ENCODE data around the gene CLEC17A. TPM values are rescaled to one million over a fixed set of nuclear protein-coding genes. Genes with fewer than 3 reads are reported as not detected.

CLEC17A gene
- total and polyA plus RNA-seq, 8 donors = 0.10 to 0.33 (median 0.14) TPM; not detected in 2

GRCh38 chr19:14553042-14553938 is 29.6 kb upstream of the CLEC17A start:
- no peak for ATAC-seq
- H3K4me1 ChIP-seq = peaks cover 0 to 31% of the 10 kb centered on the region in 2 donors
- DNase-seq = peak in 1 of 4 donors; percentile 71
- no peak overlapping the region for H3K27ac ChIP-seq
- TF ChIP-seq, protein P1, sequence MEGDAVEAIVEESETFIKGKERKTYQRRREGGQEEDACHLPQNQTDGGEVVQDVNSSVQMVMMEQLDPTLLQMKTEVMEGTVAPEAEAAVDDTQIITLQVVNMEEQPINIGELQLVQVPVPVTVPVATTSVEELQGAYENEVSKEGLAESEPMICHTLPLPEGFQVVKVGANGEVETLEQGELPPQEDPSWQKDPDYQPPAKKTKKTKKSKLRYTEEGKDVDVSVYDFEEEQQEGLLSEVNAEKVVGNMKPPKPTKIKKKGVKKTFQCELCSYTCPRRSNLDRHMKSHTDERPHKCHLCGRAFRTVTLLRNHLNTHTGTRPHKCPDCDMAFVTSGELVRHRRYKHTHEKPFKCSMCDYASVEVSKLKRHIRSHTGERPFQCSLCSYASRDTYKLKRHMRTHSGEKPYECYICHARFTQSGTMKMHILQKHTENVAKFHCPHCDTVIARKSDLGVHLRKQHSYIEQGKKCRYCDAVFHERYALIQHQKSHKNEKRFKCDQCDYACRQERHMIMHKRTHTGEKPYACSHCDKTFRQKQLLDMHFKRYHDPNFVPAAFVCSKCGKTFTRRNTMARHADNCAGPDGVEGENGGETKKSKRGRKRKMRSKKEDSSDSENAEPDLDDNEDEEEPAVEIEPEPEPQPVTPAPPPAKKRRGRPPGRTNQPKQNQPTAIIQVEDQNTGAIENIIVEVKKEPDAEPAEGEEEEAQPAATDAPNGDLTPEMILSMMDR (IDR thresholded peaks at IDR 0.05) = no peak
- no peak overlapping the region for H3K4me3 ChIP-seq
- no peaks in the 10 kb centered on the region for H3K9me3 ChIP-seq
- H3K27me3 ChIP-seq = no peaks in the 10 kb centered on the region
- intact Hi-C loops (cut with DNase I) = no loop called here
- H3K36me3 ChIP-seq = peaks cover 0 to 18% of the 10 kb centered on the region in 2 donors

DNA sequence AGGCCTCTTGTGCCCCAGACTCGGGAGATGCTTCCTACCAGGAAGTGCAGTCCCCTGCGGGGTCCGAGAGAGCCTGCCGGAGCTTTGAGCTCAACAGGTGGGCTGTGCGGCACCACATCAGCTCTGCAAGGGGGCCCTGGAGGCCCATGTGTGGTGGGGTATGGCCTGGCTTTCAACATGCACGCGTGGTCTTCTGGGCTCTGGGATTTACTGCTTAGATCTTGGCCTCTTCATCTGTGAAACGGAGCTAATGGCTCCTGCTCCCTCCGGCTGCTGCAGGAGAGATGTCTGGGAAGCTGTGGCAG is 29.0 kb upstream of the CLEC17A start:
- ATAC-seq = no peak
- no peaks in the 10 kb centered on the region for H3K27me3 ChIP-seq

DNA sequence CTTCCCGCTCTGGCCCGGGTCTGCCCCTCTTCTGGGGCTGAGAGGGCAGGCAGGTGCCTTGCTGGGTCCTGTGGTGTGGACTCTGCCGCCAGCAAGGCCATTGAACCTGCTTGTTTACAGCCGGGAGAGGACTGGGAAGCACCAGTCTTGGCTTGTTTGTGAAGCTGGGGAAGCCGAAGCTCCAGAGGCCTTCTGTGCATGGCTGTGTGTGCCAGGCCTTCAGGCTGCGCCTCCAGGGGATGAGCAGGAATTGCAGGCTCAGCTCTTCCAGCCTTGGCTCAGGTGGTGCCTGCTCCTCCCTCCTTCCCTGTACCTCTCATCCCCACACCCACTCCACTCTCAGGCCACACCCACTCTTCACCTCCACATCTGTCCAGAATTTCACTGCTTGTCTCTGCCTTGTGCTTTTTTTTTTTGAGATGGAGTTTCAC is 28.5 kb upstream of the CLEC17A start:
- peaks cover 0 to 10% of the 10 kb centered on the region in 2 donors for H3K36me3 ChIP-seq
- no peak overlapping the region for H3K27ac ChIP-seq
- DNase-seq = no peak
- no peak overlapping the region for H3K4me3 ChIP-seq
- intact Hi-C loops (cut with DNase I) = no loop called here
- H3K27me3 ChIP-seq = no peaks in the 10 kb centered on the region
- peaks cover 0 to 31% of the 10 kb centered on the region in 2 donors for H3K4me1 ChIP-seq
- TF ChIP-seq, protein P1 (IDR thresholded peaks at IDR 0.05) = no peak
- ATAC-seq = peak; percentile 29
- no peaks in the 10 kb centered on the region for H3K9me3 ChIP-seq

More for the DNA sequence above, 29.0 kb upstream of the CLEC17A start:
- H3K4me3 ChIP-seq = no peak overlapping the region
- intact Hi-C loops (cut with DNase I) = no loop called here
- DNase-seq = no peak
- peaks cover 0 to 15% of the 10 kb centered on the region in 2 donors for H3K36me3 ChIP-seq
- no peaks in the 10 kb centered on the region for H3K9me3 ChIP-seq
- H3K4me1 ChIP-seq = peaks cover 0 to 31% of the 10 kb centered on the region in 2 donors
- TF ChIP-seq, protein P1 (IDR thresholded peaks at IDR 0.05) = no peak
- H3K27ac ChIP-seq = no peak overlapping the region

- ATAC-seq = peak; percentile 8
- intact Hi-C loops (cut with DNase I) = no loop called here
- H3K27me3 ChIP-seq = no peaks in the 10 kb centered on the region
These were observed 26.8 kb upstream of the CLEC17A start for GRCh38 chr19:14555918-14556661.

More at GRCh38 chr19:14555918-14556661, 26.8 kb upstream of the CLEC17A start:
- no peaks in the 10 kb centered on the region for H3K9me3 ChIP-seq
- H3K4me3 ChIP-seq = no peak overlapping the region
- H3K27ac ChIP-seq = no peak overlapping the region
- TF ChIP-seq, protein P1 (IDR thresholded peaks at IDR 0.05) = no peak
- no peak for DNase-seq
- H3K4me1 ChIP-seq = peaks cover 0 to 27% of the 10 kb centered on the region in 2 donors
- H3K36me3 ChIP-seq = peaks cover 0 to 6% of the 10 kb centered on the region in 2 donors

All from left lung (tissue), 10 donors.